Neural cell (in vitro differentiated cells): ENCODE data around the gene CFTR. TPM values are rescaled to one million over a fixed set of nuclear protein-coding genes. Genes with fewer than 3 reads are reported as not detected.

ENCODE experiments used
- H2AFZ ChIP-seq: fragments of 200-600, 300-800 bp; sonication (generic), shearing (Covaris generic); 2 replicates; pipeline ENCODE4 v1.6.0; 2014; ENCODE audit warnings: low read depth, mild to moderate bottlenecking, antibody characterized with exemption, low read length, moderate library complexity
- H3F3A ChIP-seq: fragments of 200-600 bp; shearing (Covaris generic); 2 replicates; pipeline ENCODE4 v1.6.1; 2016; ENCODE audit warnings: mild to moderate bottlenecking, moderate library complexity, mixed read lengths, antibody characterized with exemption, low read length; ENCODE audit not compliant: insufficient read depth, poor library complexity, severe bottlenecking
- H3K27ac ChIP-seq: fragments of 200-600, 300-800 bp; sonication (generic), shearing (Covaris generic); 2 replicates; pipeline ENCODE4 v1.5.1; 2014; ENCODE audit warnings: mild to moderate bottlenecking, low read length, moderate library complexity
- H3K27me3 ChIP-seq: fragments of 300-800, 200-600 bp; sonication (generic), shearing (Covaris generic); 2 replicates; pipeline ENCODE4 v1.6.0; 2014; ENCODE audit warnings: mild to moderate bottlenecking, low read depth, low read length, moderate library complexity; ENCODE audit not compliant: insufficient read depth
- H3K36me3 ChIP-seq: fragments of 300-800, 200-600 bp; sonication (generic), shearing (Covaris generic); 2 replicates; pipeline ENCODE4 v1.5.1; 2014; ENCODE audit warnings: mild to moderate bottlenecking, antibody characterized with exemption, low read length, moderate library complexity; ENCODE audit not compliant: insufficient read depth
- H3K4me2 ChIP-seq: fragments of 300-800, 200-600 bp; sonication (generic), shearing (Covaris generic); 2 replicates; pipeline ENCODE4 v1.6.0; 2014; ENCODE audit warnings: mild to moderate bottlenecking, low read length
- H3K4me3 ChIP-seq: fragments of 300-800, 200-600 bp; sonication (generic), shearing (Covaris generic); 2 replicates; pipeline ENCODE4 v1.5.1; 2014; ENCODE audit warnings: mild to moderate bottlenecking, low read length, moderate library complexity
- H3K79me2 ChIP-seq: fragments of 200-600 bp; shearing (Covaris generic); replicated peaks from 2 replicates; pipeline ENCODE4 v1.6.0; 2014; ENCODE audit warnings: mild to moderate bottlenecking, low read length, moderate library complexity; ENCODE audit not compliant: insufficient read depth
- H3K9ac ChIP-seq: fragments of 300-800, 200-600 bp; sonication (generic), shearing (Covaris generic); 2 replicates; pipeline ENCODE4 v1.6.1; 2016; ENCODE audit warnings: mild to moderate bottlenecking, low read length, mixed read lengths
- H3K9me2 ChIP-seq: fragments of 200-600 bp; shearing (Covaris generic); 2 replicates; pipeline ENCODE4 v1.6.1; 2016; ENCODE audit warnings: mild to moderate bottlenecking, low read length, mixed read lengths; ENCODE audit not compliant: insufficient read depth
- H3K9me3 ChIP-seq: fragments of 200-600, 300-800 bp; sonication (generic), shearing (Covaris generic); 2 replicates; pipeline ENCODE4 v1.6.1; 2016; ENCODE audit warnings: mild to moderate bottlenecking, mixed run types, low read length, moderate library complexity, mixed read lengths
- H4K20me1 ChIP-seq: fragments of 200-600 bp; shearing (Covaris generic); 2 replicates; pipeline ENCODE4 v1.6.1; 2016; ENCODE audit warnings: mild to moderate bottlenecking, mixed run types; ENCODE audit not compliant: insufficient read depth
- EP300 ChIP-seq: fragments of 450-650 bp; conservative IDR thresholded peaks from 2 replicates; pipeline ENCODE4 v1.6.1; 2014; ENCODE audit warnings: antibody characterized with exemption, mild to moderate bottlenecking, moderate library complexity; ENCODE audit not compliant: poor library complexity, severe bottlenecking
- EZH2 ChIP-seq: fragments of 200-600, 300-800 bp; shearing (Covaris generic), sonication (generic); IDR thresholded peaks from 2 replicates; pipeline ENCODE4 v1.6.1; 2014; ENCODE audit warnings: antibody characterized with exemption, low read length, borderline replicate concordance, mild to moderate bottlenecking; ENCODE audit not compliant: insufficient read depth, poor library complexity, severe bottlenecking
- MXI1 ChIP-seq: fragments of 450-650 bp; conservative IDR thresholded peaks from 2 replicates; pipeline ENCODE4 v1.6.1; 2014; ENCODE audit warnings: antibody characterized with exemption, mild to moderate bottlenecking; ENCODE audit not compliant: poor library complexity, severe bottlenecking
- POLR2AphosphoS5 ChIP-seq: IDR thresholded peaks from 2 replicates; pipeline ENCODE4 v1.6.1; 2012
- RAD21 ChIP-seq: fragments of 450-650 bp; conservative IDR thresholded peaks from 2 replicates; pipeline ENCODE4 v1.6.1; 2014; ENCODE audit warnings: antibody characterized with exemption, mild to moderate bottlenecking, moderate library complexity
- SMC3 ChIP-seq: fragments of 450-650 bp; conservative IDR thresholded peaks from 2 replicates; pipeline ENCODE4 v1.6.1; 2014; ENCODE audit warnings: antibody characterized with exemption, mild to moderate bottlenecking, moderate library complexity; ENCODE audit not compliant: poor library complexity
- TAF1 ChIP-seq: IDR thresholded peaks from 2 replicates; pipeline ENCODE4 v1.6.1; 2012; ENCODE audit warnings: low read depth
- polyA plus RNA-seq: library from polyadenylated mRNA; depleted of rRNA; stranded (reverse); fragments of >200 nt; gene quantifications from 2 replicates; pipeline ENCODE4 v1.2.3, GENCODE V29; 2014
- TF ChIP-seq, protein P1 (sequence below): fragments of 450-650 bp; IDR thresholded peaks from 2 replicates; pipeline ENCODE4 v1.5.1; 2014; ENCODE audit warnings: antibody characterized with exemption, mild to moderate bottlenecking, moderate library complexity; ENCODE audit not compliant: poor library complexity, severe bottlenecking
- TF ChIP-seq, protein P2 (sequence below): IDR thresholded peaks from 2 replicates; pipeline ENCODE4 v1.6.1; 2012; ENCODE audit warnings: borderline replicate concordance

The CFTR gene
- polyA plus RNA-seq, 1 donor from 2014 or later: not detected

DNA sequence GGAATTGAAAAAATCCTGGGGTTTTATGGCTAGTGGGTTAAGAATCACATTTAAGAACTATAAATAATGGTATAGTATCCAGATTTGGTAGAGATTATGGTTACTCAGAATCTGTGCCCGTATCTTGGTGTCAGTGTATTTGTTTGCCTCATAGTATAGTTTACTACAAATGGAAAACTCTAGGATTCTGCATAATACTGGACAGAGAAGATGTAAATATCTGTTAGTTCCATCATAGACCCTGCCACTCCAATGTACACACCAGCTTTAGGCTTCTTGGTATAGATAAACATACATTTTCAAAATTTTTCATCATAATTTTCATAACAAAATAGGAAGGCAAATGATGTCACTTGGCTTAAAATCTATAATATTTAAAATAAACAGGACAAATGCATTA lies 108.1 kb downstream of the CFTR start:
- Histone ChIP-seq H3K9me2 (no peaks in the 10 kb centered on the region), H3K36me3 (no peaks in the 10 kb centered on the region), H4K20me1 (no peaks in the 10 kb centered on the region), H3K4me3 (no peak overlapping the region), H2AFZ (no peak overlapping the region), H3K79me2 (no peaks in the 10 kb centered on the region), H3F3A (no peaks in the 10 kb centered on the region), H3K9me3 (no peaks in the 10 kb centered on the region), H3K27me3 (no peaks in the 10 kb centered on the region), H3K9ac (no peak overlapping the region), H3K4me2 (no peak overlapping the region), H3K27ac (no peak overlapping the region)
- TF ChIP-seq, protein P1, sequence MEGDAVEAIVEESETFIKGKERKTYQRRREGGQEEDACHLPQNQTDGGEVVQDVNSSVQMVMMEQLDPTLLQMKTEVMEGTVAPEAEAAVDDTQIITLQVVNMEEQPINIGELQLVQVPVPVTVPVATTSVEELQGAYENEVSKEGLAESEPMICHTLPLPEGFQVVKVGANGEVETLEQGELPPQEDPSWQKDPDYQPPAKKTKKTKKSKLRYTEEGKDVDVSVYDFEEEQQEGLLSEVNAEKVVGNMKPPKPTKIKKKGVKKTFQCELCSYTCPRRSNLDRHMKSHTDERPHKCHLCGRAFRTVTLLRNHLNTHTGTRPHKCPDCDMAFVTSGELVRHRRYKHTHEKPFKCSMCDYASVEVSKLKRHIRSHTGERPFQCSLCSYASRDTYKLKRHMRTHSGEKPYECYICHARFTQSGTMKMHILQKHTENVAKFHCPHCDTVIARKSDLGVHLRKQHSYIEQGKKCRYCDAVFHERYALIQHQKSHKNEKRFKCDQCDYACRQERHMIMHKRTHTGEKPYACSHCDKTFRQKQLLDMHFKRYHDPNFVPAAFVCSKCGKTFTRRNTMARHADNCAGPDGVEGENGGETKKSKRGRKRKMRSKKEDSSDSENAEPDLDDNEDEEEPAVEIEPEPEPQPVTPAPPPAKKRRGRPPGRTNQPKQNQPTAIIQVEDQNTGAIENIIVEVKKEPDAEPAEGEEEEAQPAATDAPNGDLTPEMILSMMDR: no peak
- TF ChIP-seq POLR2AphosphoS5 (no peak), TAF1 (no peak), MXI1 (no peak), RAD21 (no peak), EP300 (no peak), EZH2 (no peak), SMC3 (no peak)
- TF ChIP-seq, protein P2, sequence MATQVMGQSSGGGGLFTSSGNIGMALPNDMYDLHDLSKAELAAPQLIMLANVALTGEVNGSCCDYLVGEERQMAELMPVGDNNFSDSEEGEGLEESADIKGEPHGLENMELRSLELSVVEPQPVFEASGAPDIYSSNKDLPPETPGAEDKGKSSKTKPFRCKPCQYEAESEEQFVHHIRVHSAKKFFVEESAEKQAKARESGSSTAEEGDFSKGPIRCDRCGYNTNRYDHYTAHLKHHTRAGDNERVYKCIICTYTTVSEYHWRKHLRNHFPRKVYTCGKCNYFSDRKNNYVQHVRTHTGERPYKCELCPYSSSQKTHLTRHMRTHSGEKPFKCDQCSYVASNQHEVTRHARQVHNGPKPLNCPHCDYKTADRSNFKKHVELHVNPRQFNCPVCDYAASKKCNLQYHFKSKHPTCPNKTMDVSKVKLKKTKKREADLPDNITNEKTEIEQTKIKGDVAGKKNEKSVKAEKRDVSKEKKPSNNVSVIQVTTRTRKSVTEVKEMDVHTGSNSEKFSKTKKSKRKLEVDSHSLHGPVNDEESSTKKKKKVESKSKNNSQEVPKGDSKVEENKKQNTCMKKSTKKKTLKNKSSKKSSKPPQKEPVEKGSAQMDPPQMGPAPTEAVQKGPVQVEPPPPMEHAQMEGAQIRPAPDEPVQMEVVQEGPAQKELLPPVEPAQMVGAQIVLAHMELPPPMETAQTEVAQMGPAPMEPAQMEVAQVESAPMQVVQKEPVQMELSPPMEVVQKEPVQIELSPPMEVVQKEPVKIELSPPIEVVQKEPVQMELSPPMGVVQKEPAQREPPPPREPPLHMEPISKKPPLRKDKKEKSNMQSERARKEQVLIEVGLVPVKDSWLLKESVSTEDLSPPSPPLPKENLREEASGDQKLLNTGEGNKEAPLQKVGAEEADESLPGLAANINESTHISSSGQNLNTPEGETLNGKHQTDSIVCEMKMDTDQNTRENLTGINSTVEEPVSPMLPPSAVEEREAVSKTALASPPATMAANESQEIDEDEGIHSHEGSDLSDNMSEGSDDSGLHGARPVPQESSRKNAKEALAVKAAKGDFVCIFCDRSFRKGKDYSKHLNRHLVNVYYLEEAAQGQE: no peak

GRCh38 chr7:117588352-117588794 lies 108.5 kb downstream of the CFTR start:
- H3K27ac ChIP-seq: no peak overlapping the region
- H3K9ac ChIP-seq: no peak overlapping the region
- no peaks in the 10 kb centered on the region for H4K20me1 ChIP-seq
- H3K4me3 ChIP-seq: no peak overlapping the region
- H2AFZ ChIP-seq: no peak overlapping the region
- TF ChIP-seq POLR2AphosphoS5: no peak
- no peak for TF ChIP-seq SMC3
- no peak for TF ChIP-seq EZH2
- H3K79me2 ChIP-seq: no peaks in the 10 kb centered on the region
- no peaks in the 10 kb centered on the region for H3K9me2 ChIP-seq
- H3K4me2 ChIP-seq: no peak overlapping the region
- no peaks in the 10 kb centered on the region for H3K36me3 ChIP-seq
- no peaks in the 10 kb centered on the region for H3K9me3 ChIP-seq
- no peaks in the 10 kb centered on the region for H3F3A ChIP-seq
- no peaks in the 10 kb centered on the region for H3K27me3 ChIP-seq

DNA sequence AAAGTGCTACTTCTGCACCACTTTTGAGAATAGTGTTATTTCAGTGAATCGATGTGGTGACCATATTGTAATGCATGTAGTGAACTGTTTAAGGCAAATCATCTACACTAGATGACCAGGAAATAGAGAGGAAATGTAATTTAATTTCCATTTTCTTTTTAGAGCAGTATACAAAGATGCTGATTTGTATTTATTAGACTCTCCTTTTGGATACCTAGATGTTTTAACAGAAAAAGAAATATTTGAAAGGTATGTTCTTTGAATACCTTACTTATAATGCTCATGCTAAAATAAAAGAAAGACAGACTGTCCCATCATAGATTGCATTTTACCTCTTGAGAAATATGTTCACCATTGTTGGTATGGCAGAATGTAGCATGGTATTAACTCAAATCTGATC lies 110.4 kb downstream of the CFTR start:
- H3K79me2 ChIP-seq: no peaks in the 10 kb centered on the region
- no peaks in the 10 kb centered on the region for H3F3A ChIP-seq
- no peaks in the 10 kb centered on the region for H3K9me2 ChIP-seq
- no peak overlapping the region for H3K4me2 ChIP-seq
- TF ChIP-seq RAD21 (no peak), SMC3 (no peak), EP300 (no peak), MXI1 (no peak), POLR2AphosphoS5 (no peak), TAF1 (no peak), EZH2 (no peak)
- TF ChIP-seq, protein P2: no peak
- TF ChIP-seq, protein P1: no peak
- H3K9me3 ChIP-seq: no peaks in the 10 kb centered on the region
- H3K27me3 ChIP-seq: no peaks in the 10 kb centered on the region
- H3K36me3 ChIP-seq: no peaks in the 10 kb centered on the region
- no peak overlapping the region for H3K4me3 ChIP-seq
- no peaks in the 10 kb centered on the region for H4K20me1 ChIP-seq
- H3K9ac ChIP-seq: no peak overlapping the region
- no peak overlapping the region for H3K27ac ChIP-seq
- no peak overlapping the region for H2AFZ ChIP-seq
